ENCODE data around the gene POMGNT2.

The POMGNT2 gene

GRCh38 chr3:43032646-43033628, 72.9 kb downstream of the POMGNT2 start:
- no peak for DNase-seq
- Mint-ChIP-seq H3K4me1 (ENCODE audit: low read depth) (peaks cover 11% of the 10 kb centered on the region), H3K27me3 (no peaks in the 10 kb centered on the region), H3K9me3 (no peaks in the 10 kb centered on the region), H3K27ac (no peak overlapping the region), H3K36me3 (ENCODE audit: low read depth) (no peaks in the 10 kb centered on the region), H3K4me3 (no peak overlapping the region)

GRCh38 chr3:43031889-43032545, 73.9 kb downstream of the POMGNT2 start:
- H3K9me3 Mint-ChIP-seq: no peaks in the 10 kb centered on the region
- H3K36me3 Mint-ChIP-seq (ENCODE audit: low read depth): no peaks in the 10 kb centered on the region
- no peak for DNase-seq
- H3K27me3 Mint-ChIP-seq: no peaks in the 10 kb centered on the region
- no peak overlapping the region for H3K27ac Mint-ChIP-seq
- H3K4me1 Mint-ChIP-seq (ENCODE audit: low read depth): peaks cover 6% of the 10 kb centered on the region
- H3K4me3 Mint-ChIP-seq: no peak overlapping the region

GRCh38 chr3:43031485-43031884, 74.4 kb downstream of the POMGNT2 start:
- Mint-ChIP-seq H3K36me3 (ENCODE audit: low read depth) (no peaks in the 10 kb centered on the region), H3K4me1 (ENCODE audit: low read depth) (peaks cover 6% of the 10 kb centered on the region), H3K27me3 (no peaks in the 10 kb centered on the region), H3K4me3 (no peak overlapping the region), H3K27ac (no peak overlapping the region), H3K9me3 (no peaks in the 10 kb centered on the region)
- no peak for DNase-seq

GRCh38 chr3:43030162-43030935, 75.5 kb downstream of the POMGNT2 start:
- Mint-ChIP-seq H3K4me3 (no peak overlapping the region), H3K27me3 (no peaks in the 10 kb centered on the region), H3K4me1 (ENCODE audit: low read depth) (peaks cover 9% of the 10 kb centered on the region), H3K27ac (no peak overlapping the region), H3K36me3 (ENCODE audit: low read depth) (no peaks in the 10 kb centered on the region), H3K9me3 (no peaks in the 10 kb centered on the region)
- DNase-seq: no peak

Measured in activated T-cell treated with anti-CD3 and anti-CD28 coated beads, Interleukin-2, amount 50 U/mL, for 24 hours (primary cell).